Lower leg skin (tissue), 3 donors: ENCODE results near the gene DOHH.

ENCODE experiments used
- POLR2A ChIP-seq, 2 donors: fragments of 450-650 bp; IDR thresholded peaks; one replicate each; pipeline ENCODE4 v1.6.1; 2016 to 2017; ENCODE audit warnings: antibody characterized with exemption in 2 of 2, mild to moderate bottlenecking in 1 of 2, moderate library complexity in 1 of 2
- TF ChIP-seq, protein P1 (sequence below), 3 donors: fragments of 450-650 bp; IDR thresholded peaks; one replicate each; pipeline ENCODE4 v1.5.1; 2016; ENCODE audit warnings: antibody characterized with exemption in 3 of 3, mild to moderate bottlenecking in 3 of 3, moderate library complexity in 2 of 3

- TF ChIP-seq, protein P1, sequence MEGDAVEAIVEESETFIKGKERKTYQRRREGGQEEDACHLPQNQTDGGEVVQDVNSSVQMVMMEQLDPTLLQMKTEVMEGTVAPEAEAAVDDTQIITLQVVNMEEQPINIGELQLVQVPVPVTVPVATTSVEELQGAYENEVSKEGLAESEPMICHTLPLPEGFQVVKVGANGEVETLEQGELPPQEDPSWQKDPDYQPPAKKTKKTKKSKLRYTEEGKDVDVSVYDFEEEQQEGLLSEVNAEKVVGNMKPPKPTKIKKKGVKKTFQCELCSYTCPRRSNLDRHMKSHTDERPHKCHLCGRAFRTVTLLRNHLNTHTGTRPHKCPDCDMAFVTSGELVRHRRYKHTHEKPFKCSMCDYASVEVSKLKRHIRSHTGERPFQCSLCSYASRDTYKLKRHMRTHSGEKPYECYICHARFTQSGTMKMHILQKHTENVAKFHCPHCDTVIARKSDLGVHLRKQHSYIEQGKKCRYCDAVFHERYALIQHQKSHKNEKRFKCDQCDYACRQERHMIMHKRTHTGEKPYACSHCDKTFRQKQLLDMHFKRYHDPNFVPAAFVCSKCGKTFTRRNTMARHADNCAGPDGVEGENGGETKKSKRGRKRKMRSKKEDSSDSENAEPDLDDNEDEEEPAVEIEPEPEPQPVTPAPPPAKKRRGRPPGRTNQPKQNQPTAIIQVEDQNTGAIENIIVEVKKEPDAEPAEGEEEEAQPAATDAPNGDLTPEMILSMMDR (IDR thresholded peaks at IDR 0.05), result no peak
- TF ChIP-seq POLR2A (IDR thresholded peaks at IDR 0.05), result no peak
Observed at GRCh38 chr19:3492131-3492839, 8.2 kb downstream of the DOHH start.
